Kidney capillary endothelial cell (primary cell): ENCODE results near the gene SUPT7L.

ENCODE experiments used
- DNase-seq: peaks from one replicate; pipeline ENCODE4 v3.0.0-alpha.2; 2018; ENCODE audit warnings: low spot score

Gene SUPT7L, protein sequence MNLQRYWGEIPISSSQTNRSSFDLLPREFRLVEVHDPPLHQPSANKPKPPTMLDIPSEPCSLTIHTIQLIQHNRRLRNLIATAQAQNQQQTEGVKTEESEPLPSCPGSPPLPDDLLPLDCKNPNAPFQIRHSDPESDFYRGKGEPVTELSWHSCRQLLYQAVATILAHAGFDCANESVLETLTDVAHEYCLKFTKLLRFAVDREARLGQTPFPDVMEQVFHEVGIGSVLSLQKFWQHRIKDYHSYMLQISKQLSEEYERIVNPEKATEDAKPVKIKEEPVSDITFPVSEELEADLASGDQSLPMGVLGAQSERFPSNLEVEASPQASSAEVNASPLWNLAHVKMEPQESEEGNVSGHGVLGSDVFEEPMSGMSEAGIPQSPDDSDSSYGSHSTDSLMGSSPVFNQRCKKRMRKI

GRCh38 chr2:27663285-27664153, at the start of gene SUPT7L, which contains the start of gene SLC4A1AP:
TSS of gene SUPT7L (minus strand) at chr2:27663614. CDS start at chr2:27662192, 1,422 bp downstream.
TSS of gene SLC4A1AP (plus strand) at chr2:27663889. CDS start at chr2:27663915, 26 bp downstream.
- DNase-seq, result peak; percentile 83

DNA sequence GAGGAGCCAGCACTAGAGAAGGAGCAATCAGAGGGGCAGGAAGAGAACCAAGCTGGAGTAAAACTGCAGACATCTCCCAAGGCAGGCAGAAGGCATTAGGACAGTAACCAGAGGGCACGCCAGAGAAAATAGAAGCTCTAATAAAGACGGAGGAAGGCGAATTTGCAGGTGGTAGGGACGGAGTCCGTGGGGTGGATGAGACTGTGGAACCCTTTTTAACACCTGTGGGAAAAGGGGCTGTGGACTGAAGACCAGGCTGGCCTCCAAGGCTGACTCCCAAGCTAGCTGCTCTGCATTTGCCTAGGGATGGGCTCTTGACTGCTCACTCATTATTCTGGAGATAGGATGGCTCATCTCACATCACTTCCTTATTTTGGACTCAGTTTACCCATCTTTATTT, 49.8 kb upstream of the SUPT7L start:
- no peak for DNase-seq

GRCh38 chr2:27712522-27712921, 49.1 kb upstream of the SUPT7L start:
- no peak for DNase-seq

DNA sequence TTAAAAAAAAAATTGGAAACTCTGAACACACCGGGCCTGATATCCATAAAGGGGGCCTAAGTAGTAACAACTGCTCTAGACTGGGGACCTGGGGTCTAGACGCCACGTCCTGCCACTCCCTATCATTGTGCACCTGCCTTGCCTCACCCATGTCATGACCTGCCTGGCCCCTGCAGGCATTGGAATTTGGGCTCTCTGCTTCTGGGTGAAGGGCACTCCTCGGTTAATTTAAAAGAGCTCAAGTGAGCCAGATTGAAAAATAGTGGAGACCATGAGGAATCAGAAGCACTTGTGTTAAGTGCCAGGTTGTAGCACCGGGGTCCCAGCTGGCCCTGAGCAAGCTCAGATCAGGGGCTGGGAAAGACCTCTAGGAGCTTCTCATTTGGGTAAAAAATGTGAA, 48.4 kb upstream of the SUPT7L start:
- DNase-seq, result no peak

DNA sequence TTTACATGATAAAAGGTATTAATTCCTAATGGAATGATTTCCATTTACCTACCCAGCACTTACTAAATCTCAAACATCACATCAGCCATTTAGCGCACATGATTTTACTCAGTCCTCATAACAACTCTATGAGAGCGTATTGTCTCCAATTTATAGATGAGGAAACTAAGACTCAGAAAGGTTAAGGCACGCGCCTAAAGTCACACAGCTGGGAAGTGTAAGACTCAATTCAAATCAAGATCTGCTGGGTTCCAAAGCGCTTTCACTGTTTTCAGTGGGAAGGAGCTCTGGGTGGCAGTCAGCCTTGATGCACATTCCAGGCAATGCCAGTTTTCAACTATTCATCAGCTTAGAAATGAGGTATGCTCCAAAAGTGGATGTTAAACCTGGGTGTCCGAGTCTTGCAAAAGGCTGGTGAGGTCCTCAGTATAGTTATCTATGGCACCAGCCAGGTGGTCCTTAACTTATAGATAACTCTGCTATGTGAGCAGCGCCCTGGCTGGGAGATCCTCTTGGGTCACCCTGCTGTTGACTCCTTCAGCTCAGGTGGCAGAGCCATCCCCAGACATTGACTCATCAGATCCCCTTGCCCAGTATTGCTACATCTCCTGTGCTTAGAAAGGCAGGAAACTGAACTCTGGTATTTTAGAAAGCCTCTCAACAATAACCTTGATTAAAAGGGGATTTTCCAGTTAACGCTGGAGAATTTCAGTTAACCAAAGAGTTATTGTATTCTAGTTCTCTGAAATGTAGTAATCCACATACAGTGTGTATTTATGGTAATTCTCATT, 47.4 kb upstream of the SUPT7L start:
- no peak for DNase-seq

DNA sequence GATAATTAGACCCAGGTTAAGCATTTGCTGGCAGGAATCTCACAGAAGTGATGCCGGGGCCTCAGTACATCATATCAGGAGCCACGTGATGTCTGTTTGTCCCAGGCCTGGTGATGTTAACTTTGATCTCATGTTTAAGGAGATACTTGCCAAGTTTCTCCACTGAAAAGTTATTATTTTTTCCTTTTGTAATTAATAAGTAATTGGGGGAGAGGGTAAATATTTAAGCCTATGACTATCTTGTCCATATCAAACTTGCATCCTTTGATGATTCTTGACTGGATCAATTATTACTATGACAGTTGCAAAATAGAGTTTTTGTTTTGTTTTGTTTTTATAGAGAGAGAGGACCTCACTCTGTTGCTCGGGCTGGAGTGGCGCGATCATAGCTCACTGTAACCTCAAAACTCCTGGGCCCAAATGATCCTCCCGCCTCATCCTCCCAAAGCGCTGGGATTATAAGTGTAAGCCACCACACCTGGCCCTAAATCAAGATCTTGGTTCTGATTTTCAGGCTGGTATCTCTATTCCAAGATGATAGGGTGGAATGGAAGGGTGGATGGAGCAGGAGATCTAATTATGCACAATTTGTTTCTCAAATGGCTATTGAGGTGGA, 46.7 kb upstream of the SUPT7L start:
- no peak for DNase-seq

DNA sequence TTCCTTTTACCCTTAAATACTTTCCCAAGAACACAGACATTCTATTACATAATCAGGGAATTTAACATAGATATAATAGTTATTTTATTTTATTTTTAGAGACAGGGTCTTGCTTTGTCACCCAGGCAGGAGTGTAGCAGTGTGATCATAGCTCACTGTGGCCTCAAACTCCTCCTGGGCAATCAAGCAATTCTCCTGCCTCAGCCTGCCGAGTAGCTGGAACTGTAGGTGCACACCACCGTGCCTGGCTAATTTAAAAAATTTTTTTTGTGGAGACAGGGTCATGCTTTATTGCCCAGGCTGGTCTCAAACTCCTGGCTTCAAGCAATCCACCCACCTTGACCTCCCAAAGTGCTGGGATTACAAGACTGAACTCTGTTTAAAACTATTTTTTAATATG, 45.9 kb upstream of the SUPT7L start:
- DNase-seq, result no peak

DNA sequence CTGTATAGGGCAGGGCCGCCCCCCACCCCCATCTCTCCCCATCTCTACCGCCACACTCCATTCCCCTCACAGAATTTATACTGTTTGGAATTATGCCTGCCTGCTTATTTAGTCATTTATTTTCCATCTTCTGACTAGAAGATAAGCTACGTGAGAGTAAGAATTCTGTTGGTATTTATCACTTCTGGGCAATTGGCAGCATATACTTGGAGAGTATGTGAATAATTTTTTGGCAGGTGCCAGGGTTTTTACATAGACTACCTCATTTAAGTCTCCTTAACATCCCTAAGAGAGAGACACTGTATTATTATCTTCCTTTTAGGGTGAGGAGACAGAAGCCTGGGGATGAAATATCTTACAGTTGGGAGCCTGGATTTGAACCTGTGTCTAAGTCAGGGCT, 45.3 kb upstream of the SUPT7L start:
- DNase-seq, result no peak

GRCh38 chr2:27708257-27708654, 44.8 kb upstream of the SUPT7L start:
- DNase-seq, result no peak

- no peak for DNase-seq
Observed at GRCh38 chr2:27707462-27708256, 44.2 kb upstream of the SUPT7L start.

DNA sequence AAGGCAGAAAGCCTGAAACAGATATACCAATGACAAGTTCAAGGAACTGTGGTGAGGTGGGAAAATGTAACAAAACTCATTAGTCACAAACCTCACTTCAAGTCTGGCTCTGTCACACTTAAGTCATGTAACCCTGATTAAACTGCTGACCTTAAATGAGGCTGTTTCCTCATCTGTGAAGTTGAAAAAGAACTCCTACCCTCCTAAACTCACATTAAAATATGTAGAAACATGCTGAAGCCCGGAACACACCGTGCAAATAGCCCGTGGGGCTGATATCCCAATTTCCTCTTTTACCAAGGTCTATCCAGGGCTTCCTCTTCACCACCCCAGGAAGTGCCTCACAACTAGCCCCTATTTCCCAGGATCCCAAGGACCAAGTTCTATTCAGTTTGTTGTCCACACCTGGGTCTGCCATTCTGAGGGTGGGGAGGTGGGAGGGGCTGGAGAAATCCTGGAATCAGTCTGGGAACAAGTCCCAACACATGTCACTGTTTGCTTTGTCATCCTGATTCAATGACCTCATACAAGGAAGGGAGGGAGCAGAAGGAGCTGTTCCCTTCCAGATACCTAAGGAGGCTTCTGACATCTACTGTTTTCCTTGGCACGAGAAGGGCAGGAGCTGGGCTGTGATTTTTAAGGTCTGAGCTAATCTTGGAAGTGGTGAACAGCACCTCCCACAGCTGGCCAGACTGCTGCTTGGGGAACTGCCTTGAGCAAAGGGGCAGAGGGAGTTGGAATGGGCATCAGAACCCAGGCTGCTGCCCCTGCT, 42.6 kb upstream of the SUPT7L start:
- DNase-seq, result peak; percentile 72

DNA sequence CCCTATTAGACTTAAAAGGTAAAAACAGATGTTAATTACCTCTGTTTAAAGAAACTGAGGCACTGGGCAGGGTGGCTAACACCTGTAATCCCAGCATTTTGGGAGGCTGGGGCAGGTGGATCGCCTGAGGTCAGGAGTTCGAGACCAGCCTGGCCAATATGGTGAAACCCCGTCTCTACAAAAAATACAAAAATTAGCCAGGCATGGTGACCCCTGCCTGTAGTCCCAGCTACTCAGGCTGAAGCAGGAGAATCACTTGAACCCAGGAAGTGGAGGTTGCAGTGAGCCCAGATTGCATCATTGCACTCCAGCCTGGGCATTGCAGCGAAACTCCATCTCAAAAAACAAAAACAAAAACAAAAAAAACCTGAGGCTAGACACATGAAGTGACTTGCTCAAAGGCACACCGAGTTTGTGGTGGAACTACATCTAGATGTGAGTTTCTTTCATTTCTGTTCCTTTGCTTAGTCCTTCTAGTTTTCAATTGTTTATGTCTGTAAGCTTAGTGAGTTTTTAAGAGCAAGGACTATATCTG, 41.0 kb upstream of the SUPT7L start:
- no peak for DNase-seq

DNA sequence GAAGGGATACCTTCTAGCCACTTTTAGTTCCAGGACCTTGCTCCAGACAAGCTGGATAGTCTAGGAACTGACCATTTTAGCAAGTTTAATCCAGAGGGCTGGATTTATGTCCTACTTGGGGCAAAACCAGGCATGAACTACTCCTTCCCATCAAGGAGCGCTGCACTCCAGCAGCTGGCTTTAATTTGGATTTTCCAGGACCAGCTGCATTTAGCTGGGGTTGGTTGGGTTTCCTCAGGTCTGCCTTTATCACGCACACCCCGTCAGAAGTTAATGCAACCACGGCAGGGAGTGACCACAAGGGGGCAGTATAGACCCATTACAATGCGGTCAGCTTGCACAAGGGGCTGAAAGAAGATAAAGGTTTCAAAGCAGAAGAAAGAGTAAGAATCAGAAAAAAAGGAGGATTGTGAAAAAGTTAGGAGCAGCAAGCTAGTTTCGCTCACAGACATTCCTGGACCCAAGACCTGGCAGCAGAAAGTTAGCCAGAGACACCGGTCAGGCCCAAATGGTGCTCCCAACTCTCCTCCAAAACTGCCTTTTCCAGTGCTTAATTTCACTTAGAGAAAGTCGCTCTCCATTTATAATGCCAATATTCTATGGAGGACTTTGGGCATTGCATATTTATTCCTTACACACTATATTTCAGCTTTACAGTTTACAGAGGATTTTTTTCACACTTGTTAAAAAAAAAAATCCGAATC, 40.4 kb upstream of the SUPT7L start:
- DNase-seq, result peak; percentile 82

GRCh38 chr2:27702302-27702701, 38.9 kb upstream of the SUPT7L start:
- DNase-seq, result no peak

DNA sequence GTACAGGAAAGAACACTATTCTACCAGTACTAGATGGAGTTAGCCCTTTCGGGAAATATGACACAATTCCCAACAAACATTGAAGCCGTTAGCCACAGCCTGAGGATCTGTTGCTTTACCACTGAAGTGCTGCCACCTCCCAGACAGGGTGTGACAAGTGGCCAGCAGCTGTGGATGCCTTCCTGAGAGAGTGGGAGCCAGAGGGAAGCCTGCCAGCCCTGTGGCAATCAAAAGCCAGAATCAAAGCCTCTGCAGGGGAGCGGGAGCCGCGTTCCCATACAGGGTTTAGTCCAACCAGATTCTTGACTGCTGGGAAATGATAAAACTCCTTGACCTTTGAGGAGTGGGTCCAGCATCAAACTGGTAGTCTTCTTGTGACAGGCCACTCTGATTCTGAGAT, 38.3 kb upstream of the SUPT7L start:
- no peak for DNase-seq

DNA sequence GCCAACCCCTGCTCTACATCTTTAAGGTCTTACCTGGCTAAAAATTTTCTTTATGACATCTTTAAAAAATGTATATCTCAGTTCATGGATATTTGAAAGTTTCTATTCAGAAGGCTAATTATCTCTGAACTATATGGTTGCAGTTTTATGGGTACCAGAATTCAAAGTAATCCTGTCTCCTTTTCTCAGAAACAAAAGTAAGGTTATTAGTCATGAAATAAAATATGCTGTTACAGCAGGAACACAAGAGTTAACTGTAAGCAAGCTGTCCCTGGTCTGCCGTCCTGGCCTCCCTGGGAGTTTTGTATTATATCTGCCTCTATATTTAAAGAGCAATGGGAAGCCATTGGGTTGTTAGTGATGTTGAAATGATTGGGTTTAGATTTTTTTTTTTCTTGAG, 34.2 kb upstream of the SUPT7L start:
- DNase-seq, result no peak

- DNase-seq, result no peak
Observed at GRCh38 chr2:27690052-27690451, 26.6 kb upstream of the SUPT7L start.

DNA sequence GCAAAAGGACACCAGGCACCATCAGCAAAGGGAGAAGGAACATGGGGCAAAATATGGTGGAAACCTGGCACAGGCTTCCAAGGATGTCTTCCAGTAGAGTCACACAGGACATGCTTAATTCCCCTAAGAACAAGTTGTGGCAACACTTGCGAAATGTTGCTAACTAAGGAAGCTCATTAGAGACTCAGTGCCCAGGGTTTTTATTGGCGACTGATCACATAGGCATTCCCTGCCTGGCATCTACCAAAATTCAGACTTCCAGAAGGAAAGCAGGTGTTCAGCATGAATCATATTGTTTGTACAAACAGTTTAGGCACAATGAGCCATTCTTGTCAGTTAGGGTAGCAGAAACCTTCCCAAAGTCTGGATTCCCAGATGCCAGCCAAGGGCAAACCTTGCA, 26.0 kb upstream of the SUPT7L start:
- no peak for DNase-seq

DNA sequence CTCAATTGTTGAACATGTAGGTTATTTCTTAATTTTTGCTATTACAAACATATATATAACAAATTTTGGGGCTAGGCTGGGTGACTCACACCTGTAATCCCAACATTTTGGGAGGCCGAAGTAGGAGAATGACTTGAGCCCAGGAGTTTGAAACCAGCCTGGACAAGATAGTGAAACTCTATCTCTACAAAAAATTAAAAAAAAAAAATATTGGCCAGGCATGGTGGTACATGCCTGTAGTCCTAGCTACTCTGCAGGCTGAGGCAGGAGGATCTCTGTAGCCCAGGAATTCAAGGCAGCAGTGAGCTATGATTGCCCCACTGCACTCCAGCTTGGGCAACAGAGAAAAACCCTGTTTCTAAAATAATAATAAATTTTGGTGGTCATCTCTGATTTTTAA, 23.8 kb upstream of the SUPT7L start:
- DNase-seq, result no peak
